BE2C (cell line): ENCODE measurements around the gene CD8A.

Experiments used
- DNase-seq: peaks from one replicate; pipeline ENCODE4 v3.0.0-alpha.2; 2020
- H3K27me3 ChIP-seq: fragments of 250-450 bp; sonication (Bioruptor Pico); 2 replicates; pipeline ENCODE4 v1.5.1; 2020; ENCODE audit warnings: mild to moderate bottlenecking
- H3K36me3 ChIP-seq: fragments of 250-450 bp; sonication (Bioruptor Pico); 2 replicates; pipeline ENCODE4 v1.5.1; 2020; ENCODE audit warnings: mild to moderate bottlenecking
- H3K4me1 ChIP-seq: fragments of 250-450 bp; sonication (Bioruptor Pico); 2 replicates; pipeline ENCODE4 v1.5.1; 2020
- H3K4me3 ChIP-seq: 2 replicates; pipeline ENCODE4 v1.5.1; 2011; ENCODE audit warnings: low read depth, low read length
- H3K9me3 ChIP-seq: fragments of 250-450 bp; sonication (Bioruptor Pico); 2 replicates; pipeline ENCODE4 v1.5.1; 2020
- TF ChIP-seq, protein P1 (sequence below): IDR thresholded peaks from 2 replicates; pipeline ENCODE4 v1.5.1; 2012; ENCODE audit warnings: mild to moderate bottlenecking, low read depth, low read length

CD8A gene

GRCh38 chr2:86808315-86809161 lies 17.8 kb upstream of the CD8A start:
- no peaks in the 10 kb centered on the region for H3K27me3 ChIP-seq
- no peaks in the 10 kb centered on the region for H3K4me1 ChIP-seq
- H3K4me3 ChIP-seq: peak overlapping the region; percentile 44
- no peaks in the 10 kb centered on the region for H3K9me3 ChIP-seq
- no peaks in the 10 kb centered on the region for H3K36me3 ChIP-seq
- TF ChIP-seq, protein P1, sequence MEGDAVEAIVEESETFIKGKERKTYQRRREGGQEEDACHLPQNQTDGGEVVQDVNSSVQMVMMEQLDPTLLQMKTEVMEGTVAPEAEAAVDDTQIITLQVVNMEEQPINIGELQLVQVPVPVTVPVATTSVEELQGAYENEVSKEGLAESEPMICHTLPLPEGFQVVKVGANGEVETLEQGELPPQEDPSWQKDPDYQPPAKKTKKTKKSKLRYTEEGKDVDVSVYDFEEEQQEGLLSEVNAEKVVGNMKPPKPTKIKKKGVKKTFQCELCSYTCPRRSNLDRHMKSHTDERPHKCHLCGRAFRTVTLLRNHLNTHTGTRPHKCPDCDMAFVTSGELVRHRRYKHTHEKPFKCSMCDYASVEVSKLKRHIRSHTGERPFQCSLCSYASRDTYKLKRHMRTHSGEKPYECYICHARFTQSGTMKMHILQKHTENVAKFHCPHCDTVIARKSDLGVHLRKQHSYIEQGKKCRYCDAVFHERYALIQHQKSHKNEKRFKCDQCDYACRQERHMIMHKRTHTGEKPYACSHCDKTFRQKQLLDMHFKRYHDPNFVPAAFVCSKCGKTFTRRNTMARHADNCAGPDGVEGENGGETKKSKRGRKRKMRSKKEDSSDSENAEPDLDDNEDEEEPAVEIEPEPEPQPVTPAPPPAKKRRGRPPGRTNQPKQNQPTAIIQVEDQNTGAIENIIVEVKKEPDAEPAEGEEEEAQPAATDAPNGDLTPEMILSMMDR: peak; percentile 63
- peak; percentile 73 for DNase-seq

DNA sequence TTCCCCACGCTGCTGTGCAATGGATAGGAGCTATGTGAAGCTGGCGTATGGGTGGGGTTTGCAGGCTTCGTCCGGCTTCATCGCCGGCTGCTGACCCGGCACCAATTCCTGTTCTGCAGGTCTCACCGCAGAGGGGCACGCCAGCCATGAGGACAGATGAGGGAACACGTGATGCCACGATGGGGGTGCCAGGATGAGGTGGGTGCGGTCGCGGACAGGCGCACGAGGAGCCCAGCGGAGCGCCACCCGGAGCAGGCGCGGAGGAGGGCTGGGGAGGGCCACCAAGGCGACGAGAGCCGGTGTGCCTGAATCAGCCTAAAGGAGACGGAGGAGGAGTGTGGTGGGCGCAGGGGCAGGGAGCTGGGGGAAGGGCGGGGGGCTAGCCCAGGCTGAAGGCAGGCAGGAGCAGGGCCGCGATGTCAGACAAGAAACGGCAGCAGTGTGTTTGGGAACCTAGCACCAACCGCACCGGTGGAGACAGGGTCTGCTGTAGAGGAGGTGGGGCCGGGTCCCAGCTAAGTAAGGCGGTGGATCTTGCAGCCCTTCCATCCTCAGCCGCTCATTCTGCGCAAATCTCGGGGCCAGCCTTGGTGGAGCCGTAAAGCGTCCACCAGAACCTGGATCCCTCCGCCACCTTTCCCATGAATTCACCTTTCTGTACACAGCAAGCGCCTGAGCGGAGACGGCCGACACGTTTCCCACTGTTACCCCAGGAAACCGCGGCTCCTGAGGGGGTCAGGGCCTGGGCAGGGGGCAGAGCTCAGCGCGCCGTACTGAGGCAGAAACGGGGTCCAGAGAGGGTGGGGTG lies 17.0 kb upstream of the CD8A start:
- peak; percentile 24 for DNase-seq
- TF ChIP-seq, protein P1: no peak
- no peaks in the 10 kb centered on the region for H3K9me3 ChIP-seq
- H3K27me3 ChIP-seq: no peaks in the 10 kb centered on the region
- H3K4me3 ChIP-seq: peak overlapping the region; percentile 44
- no peaks in the 10 kb centered on the region for H3K36me3 ChIP-seq
- H3K4me1 ChIP-seq: no peaks in the 10 kb centered on the region

- TF ChIP-seq, protein P1: no peak
- Histone ChIP-seq H3K4me1 (no peaks in the 10 kb centered on the region), H3K36me3 (no peaks in the 10 kb centered on the region), H3K27me3 (no peaks in the 10 kb centered on the region), H3K4me3 (peak overlapping the region; percentile 44), H3K9me3 (no peaks in the 10 kb centered on the region)
- no peak for DNase-seq
Observed at GRCh38 chr2:86807133-86807467, 16.4 kb upstream of the CD8A start.

GRCh38 chr2:86806059-86806857 lies 15.5 kb upstream of the CD8A start:
- H3K4me3 ChIP-seq: no peak overlapping the region
- H3K4me1 ChIP-seq: no peaks in the 10 kb centered on the region
- H3K36me3 ChIP-seq: no peaks in the 10 kb centered on the region
- H3K9me3 ChIP-seq: no peaks in the 10 kb centered on the region
- TF ChIP-seq, protein P1: no peak
- H3K27me3 ChIP-seq: no peaks in the 10 kb centered on the region
- DNase-seq: no peak

GRCh38 chr2:86800856-86801567 lies 10.3 kb upstream of the CD8A start:
- H3K27me3 ChIP-seq: no peaks in the 10 kb centered on the region
- no peaks in the 10 kb centered on the region for H3K9me3 ChIP-seq
- H3K4me3 ChIP-seq: no peak overlapping the region
- no peak for DNase-seq
- TF ChIP-seq, protein P1: no peak
- no peaks in the 10 kb centered on the region for H3K4me1 ChIP-seq
- H3K36me3 ChIP-seq: no peaks in the 10 kb centered on the region
